Upper lobe of left lung (tissue), 4 donors: Measurements from ENCODE around the gene GTSE1.

Experiments used
- POLR2A ChIP-seq, 4 donors: fragments of 450-650 bp; IDR thresholded peaks; one replicate each; pipeline ENCODE4 v1.5.1; 2016 to 2017; ENCODE audit warnings: antibody characterized with exemption in 4 of 4, mild to moderate bottlenecking in 2 of 4
- TF ChIP-seq, protein P1 (sequence below), 6 experiments: fragments of 450-650 bp in 4 of 6; fragments of 200-600 bp in 2 of 6; sonication (generic) in 2 of 6; IDR thresholded peaks; one replicate each; pipeline ENCODE4 v1.5.1; 2016 to 2019; ENCODE audit warnings: antibody characterized with exemption in 6 of 6

- no peak for TF ChIP-seq POLR2A (IDR thresholded peaks at IDR 0.05)
- TF ChIP-seq, protein P1, sequence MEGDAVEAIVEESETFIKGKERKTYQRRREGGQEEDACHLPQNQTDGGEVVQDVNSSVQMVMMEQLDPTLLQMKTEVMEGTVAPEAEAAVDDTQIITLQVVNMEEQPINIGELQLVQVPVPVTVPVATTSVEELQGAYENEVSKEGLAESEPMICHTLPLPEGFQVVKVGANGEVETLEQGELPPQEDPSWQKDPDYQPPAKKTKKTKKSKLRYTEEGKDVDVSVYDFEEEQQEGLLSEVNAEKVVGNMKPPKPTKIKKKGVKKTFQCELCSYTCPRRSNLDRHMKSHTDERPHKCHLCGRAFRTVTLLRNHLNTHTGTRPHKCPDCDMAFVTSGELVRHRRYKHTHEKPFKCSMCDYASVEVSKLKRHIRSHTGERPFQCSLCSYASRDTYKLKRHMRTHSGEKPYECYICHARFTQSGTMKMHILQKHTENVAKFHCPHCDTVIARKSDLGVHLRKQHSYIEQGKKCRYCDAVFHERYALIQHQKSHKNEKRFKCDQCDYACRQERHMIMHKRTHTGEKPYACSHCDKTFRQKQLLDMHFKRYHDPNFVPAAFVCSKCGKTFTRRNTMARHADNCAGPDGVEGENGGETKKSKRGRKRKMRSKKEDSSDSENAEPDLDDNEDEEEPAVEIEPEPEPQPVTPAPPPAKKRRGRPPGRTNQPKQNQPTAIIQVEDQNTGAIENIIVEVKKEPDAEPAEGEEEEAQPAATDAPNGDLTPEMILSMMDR (IDR thresholded peaks at IDR 0.05): no peak
These were observed 53.0 kb downstream of the GTSE1 start for GRCh38 chr22:46349681-46350080.
